Progenitor cell of endocrine pancreas (in vitro differentiated cells): ENCODE data around the gene MXRA7. TPM values are rescaled to one million over a fixed set of nuclear protein-coding genes. Genes with fewer than 3 reads are reported as not detected.
"Not testable (repeated sequence)": the region's sequence is repeated elsewhere in the genome, so short reads cannot be mapped to it uniquely, and the experiment has no call there.

Source experiments
- DNase-seq: peaks from one replicate; pipeline ENCODE4 v3.0.0; 2021; ENCODE audit warnings: low spot score; ENCODE audit not compliant: unreplicated experiment
- H3K27ac Mint-ChIP-seq: 2 replicates; pipeline ENCODE4 v1.8.0; 2021; ENCODE audit warnings: mild to moderate bottlenecking, moderate library complexity, mixed read lengths
- H3K27me3 Mint-ChIP-seq: 2 replicates; pipeline ENCODE4 v1.8.0; 2021; ENCODE audit warnings: mixed read lengths
- H3K36me3 Mint-ChIP-seq: 2 replicates; pipeline ENCODE4 v1.8.0; 2022; ENCODE audit warnings: mixed read lengths; ENCODE audit not compliant: insufficient read depth
- H3K4me1 Mint-ChIP-seq: 2 replicates; pipeline ENCODE4 v1.8.0; 2021; ENCODE audit warnings: low read depth, mixed read lengths
- H3K4me3 Mint-ChIP-seq: 2 replicates; pipeline ENCODE4 v1.8.0; 2021; ENCODE audit warnings: low read depth, mild to moderate bottlenecking, moderate library complexity, mixed read lengths
- H3K9me3 Mint-ChIP-seq: 2 replicates; pipeline ENCODE4 v1.8.0; 2021; ENCODE audit warnings: low read depth, mixed read lengths
- CTCF ChIP-seq: fragments of 200-600 bp; sonication (generic); IDR thresholded peaks from one replicate; pipeline ENCODE4 v1.5.0; 2021; ENCODE audit warnings: antibody characterized with exemption, mild to moderate bottlenecking; ENCODE audit not compliant: unreplicated experiment
- total RNA-seq: library from RNA; stranded (reverse); gene quantifications from 2 replicates; pipeline ENCODE4 v1.2.1, GENCODE V29; 2021

Gene MXRA7
- total RNA-seq, 1 donor from 2014 or later: 94.9 TPM

- Mint-ChIP-seq H3K36me3 (peaks cover 3% of the 10 kb centered on the region), H3K9me3 (no peaks in the 10 kb centered on the region), H3K27ac (no peak overlapping the region), H3K4me3 (no peak overlapping the region), H3K4me1 (peaks cover 28% of the 10 kb centered on the region), H3K27me3 (no peaks in the 10 kb centered on the region)
- no peak for TF ChIP-seq CTCF
- no peak for DNase-seq
Observed at GRCh38 chr17:76702076-76702475, 8.7 kb downstream of the MXRA7 start.

- DNase-seq: no peak
- peaks cover 30% of the 10 kb centered on the region for H3K4me1 Mint-ChIP-seq
- H3K27me3 Mint-ChIP-seq: no peaks in the 10 kb centered on the region
- no peak overlapping the region for H3K4me3 Mint-ChIP-seq
- no peaks in the 10 kb centered on the region for H3K9me3 Mint-ChIP-seq
- H3K36me3 Mint-ChIP-seq: no peaks in the 10 kb centered on the region
- TF ChIP-seq CTCF: no peak
- H3K27ac Mint-ChIP-seq: peak overlapping the region; percentile 62
Observed at GRCh38 chr17:76701471-76701967, 9.2 kb downstream of the MXRA7 start.

- Mint-ChIP-seq H3K4me3 (no peak overlapping the region), H3K36me3 (no peaks in the 10 kb centered on the region), H3K9me3 (no peaks in the 10 kb centered on the region), H3K27me3 (no peaks in the 10 kb centered on the region), H3K27ac (peak overlapping the region; percentile 62), H3K4me1 (peaks cover 30% of the 10 kb centered on the region)
- no peak for TF ChIP-seq CTCF
- DNase-seq: no peak
Observed at GRCh38 chr17:76700617-76701470, 9.9 kb downstream of the MXRA7 start.

- no peak for TF ChIP-seq CTCF
- Mint-ChIP-seq H3K4me3 (no peak overlapping the region), H3K9me3 (no peaks in the 10 kb centered on the region), H3K27ac (no peak overlapping the region), H3K4me1 (peaks cover 30% of the 10 kb centered on the region), H3K27me3 (no peaks in the 10 kb centered on the region), H3K36me3 (no peaks in the 10 kb centered on the region)
- DNase-seq: no peak
Observed at GRCh38 chr17:76700270-76700616, 10.5 kb downstream of the MXRA7 start.

GRCh38 chr17:76698466-76698977 is 12.2 kb downstream of the MXRA7 start:
- H3K4me3 Mint-ChIP-seq, H3K36me3 Mint-ChIP-seq, H3K27me3 Mint-ChIP-seq, H3K27ac Mint-ChIP-seq, DNase-seq, H3K9me3 Mint-ChIP-seq: not testable (repeated sequence)
- peaks cover 30% of the 10 kb centered on the region for H3K4me1 Mint-ChIP-seq
